Calu3 (cell line): ENCODE data around the gene ZNF75A. TPM values are rescaled to one million over a fixed set of nuclear protein-coding genes. Genes with fewer than 3 reads are reported as not detected.
A peak's percentile ranks its signal among the peaks of the same experiment; 100 is the strongest.

Experiments used
- BruUV-seq: library from RNA; stranded (reverse); fragments of 400-500 nt; replicated peaks from 2 replicates; lab custom pipeline; 2021; lab: Mats Ljungman, UMichigan
- CTCF ChIA-PET: fragments of 300-600 bp; sonication (Branson Sonifier 250); formaldehyde crosslinking; loops from one replicate; lab custom pipeline; 2022; ENCODE audit warnings: antibody characterized with exemption; lab: Charles Lee
- DNase-seq: peaks from one replicate; pipeline ENCODE4 v3.0.0; 2022
- H3K27ac Mint-ChIP-seq: one replicate; pipeline ENCODE4 v1.8.0; 2022; ENCODE audit warnings: mixed read lengths; ENCODE audit not compliant: unreplicated experiment
- H3K27me3 Mint-ChIP-seq: one replicate; pipeline ENCODE4 v1.8.0; 2022; ENCODE audit warnings: mixed read lengths; ENCODE audit not compliant: unreplicated experiment
- H3K36me3 Mint-ChIP-seq: one replicate; pipeline ENCODE4 v1.8.0; 2022; ENCODE audit warnings: mild to moderate bottlenecking, moderate library complexity, mixed read lengths; ENCODE audit not compliant: insufficient read depth, unreplicated experiment
- H3K4me1 Mint-ChIP-seq: one replicate; pipeline ENCODE4 v1.8.0; 2022; ENCODE audit warnings: mild to moderate bottlenecking, low read depth, mixed read lengths; ENCODE audit not compliant: unreplicated experiment
- H3K4me3 Mint-ChIP-seq: one replicate; pipeline ENCODE4 v1.8.0; 2022; ENCODE audit warnings: mild to moderate bottlenecking, low read depth, moderate library complexity, mixed read lengths; ENCODE audit not compliant: unreplicated experiment
- H3K9me3 Mint-ChIP-seq: one replicate; pipeline ENCODE4 v1.8.0; 2022; ENCODE audit warnings: low read depth, mixed read lengths; ENCODE audit not compliant: unreplicated experiment
- CTCF ChIP-seq: fragments of 200-600 bp; IDR thresholded peaks from one replicate; pipeline ENCODE4 v1.8.0; 2022; ENCODE audit warnings: antibody characterized with exemption; ENCODE audit not compliant: unreplicated experiment
- intact Hi-C: fragments of 100-400 bp; cut with micrococcal nuclease; formaldehyde crosslinking; loops from one replicate; pipeline ENCODE4 v1.10.0; 2022; ENCODE audit not compliant: unreplicated experiment
- total RNA-seq: library from RNA; stranded (reverse); gene quantifications from 2 replicates; pipeline ENCODE4 v1.2.3, GENCODE V29; 2022

Gene ZNF75A
- total RNA-seq, 1 experiment from 2014 or later, result 46.8 TPM

- H3K27me3 Mint-ChIP-seq, result no peaks in the 10 kb centered on the region
- intact Hi-C loops, result no loop called here
- CTCF ChIA-PET, result no interaction called here
Measured at GRCh38 chr16:3295209-3295608, 10.1 kb upstream of the ZNF75A start.

GRCh38 chr16:3295783-3296182, 9.5 kb upstream of the ZNF75A start:
- BruUV-seq, result no TSS peak
- Mint-ChIP-seq H3K27ac (peak overlapping the region; percentile 10), H3K27me3 (no peaks in the 10 kb centered on the region), H3K4me1 (no peaks in the 10 kb centered on the region), H3K4me3 (no peak overlapping the region), H3K9me3 (peaks cover 31% of the 10 kb centered on the region), H3K36me3 (peaks cover 71% of the 10 kb centered on the region)
- no peak for DNase-seq
- CTCF ChIA-PET, result no interaction called here
- intact Hi-C loops, result no loop called here
- no peak for TF ChIP-seq CTCF

More at GRCh38 chr16:3295209-3295608, 10.1 kb upstream of the ZNF75A start:
- peaks cover 72% of the 10 kb centered on the region for H3K36me3 Mint-ChIP-seq
- no TSS peak for BruUV-seq
- no peak for TF ChIP-seq CTCF
- H3K27ac Mint-ChIP-seq, result peak overlapping the region; percentile 10
- no peak overlapping the region for H3K4me3 Mint-ChIP-seq
- peaks cover 27% of the 10 kb centered on the region for H3K9me3 Mint-ChIP-seq
- DNase-seq, result no peak
- no peaks in the 10 kb centered on the region for H3K4me1 Mint-ChIP-seq

GRCh38 chr16:3304370-3304769, 927 bp upstream of the ZNF75A start:
- Mint-ChIP-seq H3K27me3 (no peaks in the 10 kb centered on the region), H3K4me3 (peak overlapping the region; percentile 68), H3K36me3 (peaks cover 76% of the 10 kb centered on the region), H3K27ac (peak overlapping the region; percentile 1), H3K4me1 (no peaks in the 10 kb centered on the region), H3K9me3 (peaks cover 18% of the 10 kb centered on the region)
- no TSS peak for BruUV-seq
- TF ChIP-seq CTCF, result no peak
- intact Hi-C loops, result no loop called here
- CTCF ChIA-PET, result no interaction called here
- no peak for DNase-seq

- Mint-ChIP-seq H3K4me1 (no peaks in the 10 kb centered on the region), H3K9me3 (peaks cover 13% of the 10 kb centered on the region), H3K4me3 (peak overlapping the region; percentile 68), H3K36me3 (peaks cover 79% of the 10 kb centered on the region), H3K27ac (no peak overlapping the region), H3K27me3 (no peaks in the 10 kb centered on the region)
- TF ChIP-seq CTCF, result no peak
- CTCF ChIA-PET, result no interaction called here
- TSS peak; percentile 56 for BruUV-seq
- intact Hi-C loops, result no loop called here
- DNase-seq, result no peak
Measured at GRCh38 chr16:3306078-3306477, 781 bp downstream of the ZNF75A start.
